ENCODE data around the gene LHX3. TPM values are rescaled to one million over a fixed set of nuclear protein-coding genes. Genes with fewer than 3 reads are reported as not detected.

Gene LHX3
- total and polyA plus RNA-seq, 2 donors (not counting 1 experiment from before 2014, with no cell fraction given), result 0.07 to 0.30 TPM

- Mint-ChIP-seq H3K27ac (no peak overlapping the region), H3K9me3 (ENCODE audit: insufficient read depth) (no peaks in the 10 kb centered on the region), H3K4me3 (no peak overlapping the region), H3K27me3 (peaks cover 21% of the 10 kb centered on the region), H3K4me1 (peaks cover 26% of the 10 kb centered on the region)
- H3K36me3 ChIP-seq (replicated peaks in 1 of 2; ENCODE audit: control extremely low read depth in 1 of 2, control insufficient read depth in 1 of 2, extremely low read depth in 1 of 2, insufficient read depth in 2 of 2, low read length in 1 of 2), result no peaks in the 10 kb centered on the region
- CTCF ChIA-PET, result interaction anchor here (0.6 to 1.0 kb wide), 4 partner anchors 13 to 230 kb away, joined by 3 to 5 read pairs (median 4); no protein-coding TSS in a partner anchor
- H3K4me1 ChIP-seq (ENCODE audit: control insufficient read depth in 2 of 2, insufficient read depth in 2 of 2, low read length in 2 of 2), result peaks cover 39 to 46% of the 10 kb centered on the region in 2 donors
- peak overlapping the region; percentile 27 for H3K4me2 ChIP-seq (replicated peaks; ENCODE audit: low read depth, low read length, poor library complexity, severe bottlenecking)
- DNase-seq (peak; percentile 33), ATAC-seq (ENCODE audit: low read depth) (no peak)
- intact Hi-C loops (cut with micrococcal nuclease), result no loop called here
- H2AFZ ChIP-seq (ENCODE audit: insufficient read depth, low read depth, low read length, poor library complexity, severe bottlenecking), result no peak overlapping the region
- H3K9ac ChIP-seq (ENCODE audit: low read length), result no peak overlapping the region
- TF ChIP-seq CTCF (IDR thresholded peaks at IDR 0.05) (no peak), EZH2 (IDR thresholded peaks at IDR 0.05; ENCODE audit: borderline replicate concordance, insufficient read depth, low read depth, low read length, poor library complexity, severe bottlenecking) (no peak)
- no peak overlapping the region for H3K4me3 ChIP-seq (ENCODE audit: control extremely low read depth in 1 of 5, extremely low read depth in 1 of 5, insufficient read depth in 1 of 5, low read depth in 2 of 5, low read length in 4 of 5)
- no peak overlapping the region for H3K27ac ChIP-seq (ENCODE audit: low read length in 2 of 2)
- no peaks in the 10 kb centered on the region for H3K79me2 ChIP-seq (ENCODE audit: control insufficient read depth, insufficient read depth, low read length)
- H3K9me3 ChIP-seq (ENCODE audit: control extremely low read depth in 1 of 3, control insufficient read depth in 2 of 3, insufficient read depth in 1 of 3, low read length in 2 of 3), result peaks cover 0 to 56% (median 0%) of the 10 kb centered on the region in 3 donors
- POLR2A ChIA-PET, result no interaction called here
- H4K20me1 ChIP-seq (ENCODE audit: control insufficient read depth, insufficient read depth, low read length, poor library complexity, severe bottlenecking), result peaks cover 2% of the 10 kb centered on the region
- WGBS (ENCODE audit: insufficient coverage), result 8% methylated on average over 35 of the region's 35 CpGs
- H3K27me3 ChIP-seq (replicated peaks in 1 of 4; ENCODE audit: control extremely low read depth in 1 of 4, control insufficient read depth in 3 of 4, insufficient read depth in 4 of 4, low read length in 3 of 4), result peaks cover 0 to 87% (median 52%) of the 10 kb centered on the region in 4 experiments
These were observed 7.6 kb downstream of the LHX3 start for GRCh38 chr9:136197084-136197875.

Measured in B cell (primary cell).